GM04504 (cell line): ENCODE results near the gene PANX2.
"Not testable (repeated sequence)": the region's sequence is repeated elsewhere in the genome, so short reads cannot be mapped to it uniquely, and the experiment has no call there.

Source experiments
- DNase-seq: peaks from one replicate; pipeline ENCODE4 v3.0.0-alpha.2; 2012; ENCODE audit warnings: low read depth

Gene PANX2, protein sequence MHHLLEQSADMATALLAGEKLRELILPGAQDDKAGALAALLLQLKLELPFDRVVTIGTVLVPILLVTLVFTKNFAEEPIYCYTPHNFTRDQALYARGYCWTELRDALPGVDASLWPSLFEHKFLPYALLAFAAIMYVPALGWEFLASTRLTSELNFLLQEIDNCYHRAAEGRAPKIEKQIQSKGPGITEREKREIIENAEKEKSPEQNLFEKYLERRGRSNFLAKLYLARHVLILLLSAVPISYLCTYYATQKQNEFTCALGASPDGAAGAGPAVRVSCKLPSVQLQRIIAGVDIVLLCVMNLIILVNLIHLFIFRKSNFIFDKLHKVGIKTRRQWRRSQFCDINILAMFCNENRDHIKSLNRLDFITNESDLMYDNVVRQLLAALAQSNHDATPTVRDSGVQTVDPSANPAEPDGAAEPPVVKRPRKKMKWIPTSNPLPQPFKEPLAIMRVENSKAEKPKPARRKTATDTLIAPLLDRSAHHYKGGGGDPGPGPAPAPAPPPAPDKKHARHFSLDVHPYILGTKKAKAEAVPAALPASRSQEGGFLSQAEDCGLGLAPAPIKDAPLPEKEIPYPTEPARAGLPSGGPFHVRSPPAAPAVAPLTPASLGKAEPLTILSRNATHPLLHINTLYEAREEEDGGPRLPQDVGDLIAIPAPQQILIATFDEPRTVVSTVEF

DNA sequence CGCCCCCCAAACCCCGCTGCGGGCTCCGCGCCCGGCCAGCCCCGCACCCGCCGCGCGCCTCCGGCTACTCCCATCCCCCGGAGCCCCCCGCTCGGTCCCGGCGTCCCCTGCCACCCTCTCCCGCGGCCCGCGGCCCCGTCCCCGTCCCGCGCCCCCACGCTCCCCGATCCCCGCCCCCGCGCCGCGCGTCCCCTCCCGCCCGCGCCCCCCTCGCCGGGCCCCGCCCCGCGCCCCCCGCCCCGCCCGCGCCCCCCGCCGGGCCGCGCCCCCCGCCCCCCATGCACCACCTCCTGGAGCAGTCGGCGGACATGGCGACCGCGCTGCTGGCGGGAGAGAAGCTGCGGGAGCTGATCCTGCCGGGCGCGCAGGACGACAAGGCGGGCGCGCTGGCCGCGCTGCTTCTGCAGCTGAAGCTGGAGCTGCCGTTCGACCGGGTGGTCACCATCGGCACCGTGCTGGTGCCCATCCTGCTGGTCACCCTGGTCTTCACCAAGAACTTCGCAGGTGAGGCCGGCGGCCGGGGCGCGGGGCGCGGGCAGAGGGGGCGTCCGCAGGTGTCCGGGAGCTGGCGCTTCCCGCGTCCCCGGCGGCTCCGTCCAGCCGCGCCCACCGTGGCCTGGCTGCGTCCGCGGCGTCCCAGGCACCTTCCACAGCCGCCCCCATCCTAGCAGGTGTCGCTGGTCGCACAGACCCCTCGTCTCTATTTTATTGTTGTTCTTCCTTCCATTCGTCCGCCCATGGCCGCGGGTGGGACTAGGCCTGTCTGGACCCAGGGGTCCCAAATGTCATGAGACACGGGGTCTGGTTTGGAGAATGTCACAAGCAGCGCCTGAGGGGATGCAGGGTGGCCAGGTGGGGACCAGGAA, at the start of gene PANX2:
PANX2 (plus strand) TSS at position 279 of the 866 bp plus-strand sequence; CDS start at position 279, 0 bp downstream.
- DNase-seq = no peak

GRCh38 chr22:50121202-50121740, 49.3 kb upstream of the PANX2 start:
- no peak for DNase-seq

GRCh38 chr22:50123119-50123518, 47.4 kb upstream of the PANX2 start:
- DNase-seq = no peak

GRCh38 chr22:50125029-50125428, 45.5 kb upstream of the PANX2 start:
- DNase-seq = no peak

DNA sequence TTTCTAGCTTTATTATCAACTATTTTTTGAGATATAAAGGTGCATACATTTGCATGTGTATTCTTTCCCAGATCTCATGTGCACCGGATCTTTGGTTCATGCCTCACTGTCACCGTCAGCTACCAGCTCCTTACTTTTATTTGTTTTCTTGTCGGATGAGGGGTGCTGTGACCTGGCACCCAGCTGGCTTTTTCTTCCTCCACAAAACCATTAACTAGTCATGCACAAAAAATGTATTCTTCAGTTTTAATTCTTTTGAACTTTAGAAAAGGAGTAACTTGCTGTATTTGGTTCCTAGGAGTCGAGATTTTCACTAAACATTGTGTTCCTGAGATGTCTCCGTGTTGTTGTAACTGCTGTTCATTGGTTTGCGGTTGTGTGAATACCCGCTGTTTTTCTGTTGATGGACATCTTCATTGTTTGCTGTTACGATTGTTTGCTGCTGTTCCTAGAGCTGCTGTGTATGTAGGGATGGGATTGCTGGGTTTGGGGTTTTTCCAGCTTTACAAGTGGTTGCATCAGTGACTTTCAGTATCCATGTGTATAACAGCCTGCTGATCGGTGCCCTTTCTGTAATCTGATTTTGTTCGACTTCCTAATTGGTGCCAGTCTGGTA, 41.3 kb upstream of the PANX2 start:
- DNase-seq = no peak

- DNase-seq = no peak
These were observed 38.6 kb upstream of the PANX2 start for GRCh38 chr22:50131894-50132293.

DNA sequence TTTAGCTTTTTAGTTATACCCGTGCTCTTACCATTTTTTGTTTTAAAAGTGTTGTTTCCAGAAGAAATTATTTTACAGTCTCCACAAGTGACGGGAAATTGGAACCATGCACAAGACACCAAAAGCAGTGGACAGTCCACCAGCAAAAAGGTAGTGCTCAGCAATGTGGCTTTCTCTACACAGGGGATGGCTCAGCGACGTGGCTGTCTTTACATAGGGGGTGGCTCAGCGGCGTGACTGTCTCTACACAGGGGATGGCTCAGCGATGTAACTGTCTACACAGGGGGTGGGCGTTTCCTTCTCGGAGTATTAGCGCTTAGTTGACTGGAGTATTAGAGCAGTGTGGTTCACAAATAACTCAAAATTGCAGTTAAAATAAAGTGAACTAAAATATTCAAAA, 36.0 kb upstream of the PANX2 start:
- no peak for DNase-seq

DNA sequence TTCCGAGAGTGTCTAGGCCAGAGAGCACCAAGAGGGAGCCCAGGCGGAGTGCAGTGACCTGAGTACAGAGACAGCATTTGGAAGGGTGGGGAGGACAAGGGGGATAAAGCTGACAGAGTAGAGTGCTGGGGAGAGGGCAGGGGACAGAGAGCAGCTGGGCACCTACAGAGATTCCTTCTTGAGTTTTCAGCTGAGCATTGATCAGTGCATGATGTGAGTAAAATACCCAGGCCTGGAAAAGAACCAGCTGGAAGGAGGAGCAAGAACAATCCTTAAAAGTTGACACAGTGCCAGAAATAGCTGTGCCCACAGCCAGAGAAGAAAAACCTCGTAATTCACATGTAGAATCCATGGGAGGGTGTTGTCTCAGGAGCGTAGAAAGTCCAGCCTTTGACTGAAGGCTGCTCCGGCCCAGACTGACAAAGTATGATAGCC, 33.9 kb upstream of the PANX2 start:
- no peak for DNase-seq

DNA sequence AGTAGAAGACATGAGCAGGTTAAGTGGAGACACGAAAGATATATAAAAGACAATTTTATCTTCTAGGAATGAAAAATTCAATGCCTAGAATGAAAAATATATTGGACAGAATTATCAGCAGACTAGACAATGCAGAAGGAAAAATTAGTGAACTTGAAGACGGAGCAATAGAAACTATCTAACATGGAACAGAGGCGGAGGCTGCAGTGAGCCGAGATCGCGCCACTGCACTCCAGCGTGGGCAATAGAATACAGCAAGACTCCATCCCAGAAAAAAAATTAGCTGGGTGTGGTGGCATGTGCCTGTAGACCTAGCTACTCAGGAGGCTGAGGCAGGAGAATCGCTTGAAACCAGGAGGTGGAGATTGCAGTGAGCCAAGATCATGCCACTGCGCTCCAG, 33.3 kb upstream of the PANX2 start:
- DNase-seq = not testable (repeated sequence)

GRCh38 chr22:50138041-50138440, 32.5 kb upstream of the PANX2 start:
- DNase-seq = no peak

GRCh38 chr22:50138988-50139387, 31.5 kb upstream of the PANX2 start:
- DNase-seq = no peak

GRCh38 chr22:50139843-50140415, 30.6 kb upstream of the PANX2 start:
- DNase-seq = no peak

GRCh38 chr22:50140615-50141014, 29.9 kb upstream of the PANX2 start:
- no peak for DNase-seq

DNA sequence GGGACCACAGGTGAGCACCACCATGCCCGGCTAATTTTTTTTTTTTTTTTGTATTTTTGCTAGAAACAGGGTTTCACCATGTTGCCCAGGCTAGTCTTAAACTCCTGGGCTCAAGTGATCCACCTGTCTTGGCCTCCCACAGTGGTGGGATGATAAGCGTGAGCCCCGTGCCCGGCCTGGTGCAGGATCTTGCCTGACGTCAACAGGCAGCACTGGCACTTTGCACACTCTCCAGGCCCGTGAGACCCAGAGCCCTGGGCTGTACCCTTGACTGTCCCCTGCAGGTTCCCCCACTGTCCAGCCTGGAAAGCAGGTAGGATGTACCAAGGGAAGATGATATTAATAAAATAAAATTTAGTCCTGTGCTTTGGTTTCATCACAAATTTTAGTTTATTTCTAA, 29.1 kb upstream of the PANX2 start:
- DNase-seq = no peak

DNA sequence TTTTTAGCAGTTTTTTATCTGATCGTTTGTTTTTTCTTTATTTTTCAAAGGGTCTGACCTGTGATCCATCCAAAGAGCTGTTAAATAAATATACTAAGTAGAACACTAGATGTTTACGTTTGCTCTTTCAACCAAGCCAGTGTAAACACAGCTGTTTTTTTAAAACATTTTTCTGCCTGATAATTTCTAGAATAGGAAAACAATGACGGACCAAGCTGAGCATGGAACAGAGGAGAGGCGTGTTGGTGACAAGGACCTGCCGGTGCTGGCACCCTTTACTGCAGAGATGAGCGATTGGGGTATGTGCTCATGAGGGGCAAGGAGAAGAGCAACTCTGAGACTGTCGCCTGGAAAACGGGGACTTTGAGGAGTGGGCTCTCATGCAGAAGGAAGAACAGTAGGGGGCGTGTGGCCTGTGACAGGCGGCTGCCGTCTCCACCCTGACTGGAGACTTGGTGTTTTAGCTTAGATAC, 28.6 kb upstream of the PANX2 start:
- no peak for DNase-seq

- DNase-seq = no peak
These were observed 27.4 kb upstream of the PANX2 start for GRCh38 chr22:50143096-50143495.

DNA sequence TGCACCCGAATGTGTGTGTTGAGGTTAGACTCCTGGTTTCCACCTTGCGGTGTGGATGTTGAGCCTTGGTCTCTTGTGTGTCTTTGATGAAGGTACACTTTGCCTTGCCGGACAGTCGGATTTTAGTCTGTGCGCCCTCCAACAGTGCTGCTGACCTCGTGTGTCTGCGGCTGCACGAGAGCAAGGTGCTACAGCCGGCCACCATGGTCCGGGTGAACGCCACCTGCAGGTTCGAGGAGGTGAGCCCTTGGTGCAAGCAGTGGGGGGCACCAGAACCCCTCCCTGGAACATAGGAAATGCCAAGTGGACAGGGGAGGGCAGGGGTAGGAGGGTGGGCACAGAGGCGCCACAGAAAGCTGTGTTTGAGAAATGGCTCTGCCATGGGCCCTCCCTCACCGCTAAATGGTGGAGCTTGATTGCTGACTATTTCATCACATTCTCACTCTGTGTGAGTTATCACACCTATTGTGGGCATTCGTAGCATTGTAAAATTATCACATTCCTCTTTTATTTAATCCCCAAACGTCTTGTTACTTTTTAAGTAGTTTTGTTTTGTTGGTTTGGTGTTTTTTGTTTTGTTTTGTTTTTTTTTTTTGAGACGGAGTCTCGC, 26.4 kb upstream of the PANX2 start:
- no peak for DNase-seq

DNA sequence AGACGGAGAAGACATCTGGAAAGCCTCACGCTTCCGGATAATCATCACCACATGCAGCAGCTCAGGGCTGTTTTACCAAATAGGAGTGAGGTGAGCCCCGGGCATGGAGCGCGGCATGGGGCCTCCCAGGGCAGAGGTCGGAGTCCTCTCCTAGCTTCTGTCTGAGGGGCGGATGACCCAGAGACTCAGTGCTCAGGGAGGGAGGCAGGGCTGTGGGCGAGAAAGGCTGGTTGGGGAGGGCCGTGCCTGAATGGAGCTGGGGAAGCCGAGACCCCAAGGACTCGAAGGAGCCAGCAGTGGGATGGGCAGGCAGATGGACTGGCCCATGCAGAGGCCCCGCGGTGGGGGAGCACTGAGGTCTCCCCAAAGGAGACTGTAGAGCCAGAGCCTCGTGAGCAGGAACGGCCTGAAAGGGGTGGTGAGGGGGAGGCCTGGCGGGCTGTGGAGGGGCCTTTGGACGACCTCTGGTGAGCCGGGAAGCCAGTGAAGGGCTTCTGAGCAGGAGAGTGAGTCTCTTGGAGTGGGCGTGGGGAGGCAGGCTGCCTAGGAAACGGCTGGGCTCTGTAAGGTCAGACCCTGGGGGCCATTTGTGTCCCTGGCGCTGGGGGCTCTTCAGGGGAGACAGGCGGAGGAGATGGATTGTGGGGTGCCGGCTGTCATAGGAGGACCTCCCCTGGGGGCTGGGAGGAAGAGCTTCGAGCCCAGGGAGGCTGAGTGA, 24.7 kb upstream of the PANX2 start:
- no peak for DNase-seq

DNA sequence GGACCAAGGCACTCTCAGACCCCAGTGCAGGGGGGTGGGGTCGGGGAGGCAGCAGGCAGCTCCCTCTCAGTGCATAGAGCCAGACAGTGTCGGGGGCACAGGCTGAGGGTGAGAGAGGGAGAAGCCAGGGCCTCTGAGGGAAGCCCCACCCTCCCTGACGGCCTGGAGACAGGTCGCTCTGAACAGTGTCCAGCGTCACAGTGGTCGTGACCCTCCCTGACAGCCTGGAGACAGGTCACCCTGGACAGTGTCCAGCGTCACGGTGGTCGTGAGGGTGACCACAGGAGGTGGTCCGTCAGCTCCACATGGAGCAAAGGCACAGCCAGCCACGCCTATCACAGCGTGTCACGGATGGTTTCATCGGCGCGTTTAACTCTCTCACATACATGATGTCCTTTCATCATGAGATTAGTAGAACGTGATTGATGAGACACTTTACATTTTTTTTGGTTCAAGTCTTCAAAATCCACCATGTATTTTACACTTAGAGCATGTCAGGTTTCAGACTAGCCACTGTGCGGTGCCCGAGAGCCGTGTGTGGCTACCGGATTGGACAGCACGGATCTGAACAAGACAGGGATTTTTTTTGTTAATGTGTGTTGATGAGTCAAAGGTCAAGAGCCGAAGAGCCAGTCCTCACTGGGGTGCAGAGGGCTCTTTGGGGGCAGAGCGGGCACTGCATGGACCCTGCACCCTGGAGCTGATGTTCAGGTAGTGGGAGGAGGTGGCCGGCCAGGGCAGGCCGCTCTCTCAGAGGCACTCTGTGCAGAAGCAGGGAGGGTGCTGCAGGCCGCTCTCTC, 23.9 kb upstream of the PANX2 start:
- peak; percentile 28 for DNase-seq
